Measurements from ENCODE around the gene CACFD1. TPM values are rescaled to one million over a fixed set of nuclear protein-coding genes. Genes with fewer than 3 reads are reported as not detected.

The CACFD1 gene
- total RNA-seq, 1 donor from 2014 or later, result 24.9 TPM

DNA sequence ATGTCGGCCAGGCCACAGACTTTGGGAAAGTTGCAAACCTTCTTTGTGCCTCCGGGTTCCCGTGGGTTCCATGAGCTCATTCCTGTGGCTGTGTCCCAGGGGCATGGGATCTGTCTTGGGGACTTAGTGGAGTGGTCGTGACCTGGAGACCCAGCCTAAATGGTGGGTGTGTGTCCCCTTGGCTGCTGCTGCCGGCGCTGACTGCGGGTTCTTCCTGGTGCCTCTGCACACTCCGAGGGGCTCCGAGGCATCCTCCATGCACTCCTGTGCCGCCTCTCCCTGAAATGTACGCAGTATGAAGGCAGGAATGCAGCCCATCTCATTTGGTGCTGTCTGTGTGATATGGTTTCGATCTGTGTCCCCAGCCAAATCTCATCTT is 40.1 kb downstream of the CACFD1 start:
- no peak for DNase-seq (ENCODE audit: low spot score)

DNA sequence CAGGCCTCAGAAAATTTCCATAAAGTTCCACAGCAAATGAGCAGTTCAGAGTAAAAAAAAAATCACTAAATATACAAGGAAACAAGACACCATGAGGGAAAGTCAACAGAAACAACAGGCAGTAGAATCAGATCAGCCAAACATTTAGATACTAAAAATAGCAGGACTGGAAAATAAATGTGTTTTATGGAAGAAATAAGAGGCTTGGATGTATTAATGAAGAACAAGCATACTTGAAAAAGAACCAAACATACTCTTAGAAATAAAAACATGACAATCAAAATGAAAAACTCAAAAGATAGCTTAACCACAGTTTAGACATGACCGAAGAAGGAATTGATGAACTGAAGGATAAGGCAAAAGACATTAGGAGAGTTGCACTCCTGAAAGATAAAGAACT is 42.3 kb downstream of the CACFD1 start:
- DNase-seq (ENCODE audit: low spot score), result no peak

DNA sequence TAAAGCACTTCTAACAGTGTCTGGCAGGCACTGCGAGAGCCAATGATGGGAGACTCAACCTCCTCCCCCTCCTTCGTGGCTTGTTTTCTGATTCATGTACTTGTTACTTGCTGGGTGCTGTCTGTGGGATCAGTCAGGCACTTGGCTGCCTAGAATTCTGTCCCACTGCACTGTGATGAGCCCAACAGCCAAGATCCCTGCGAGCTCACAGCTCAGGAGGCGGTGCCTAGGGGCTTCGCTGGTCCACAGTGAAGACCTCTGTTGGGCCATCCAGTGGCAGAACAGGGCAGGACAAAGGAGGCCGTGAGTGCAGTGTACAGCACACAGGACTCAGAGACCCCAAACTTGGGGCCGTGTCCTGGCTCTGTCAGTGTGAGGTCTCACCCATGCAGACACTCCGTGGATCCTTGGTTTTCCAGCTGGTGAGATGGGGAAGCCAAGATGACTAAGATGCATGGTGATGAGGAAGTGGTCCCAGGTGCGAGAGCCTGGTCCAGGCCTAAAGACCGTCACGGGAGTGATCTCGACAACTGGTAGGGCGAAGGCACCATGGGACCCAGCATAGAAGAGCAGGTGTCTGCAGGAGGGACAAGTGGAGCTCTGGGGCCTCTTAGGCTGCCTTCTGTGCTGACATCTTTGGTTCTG is 45.5 kb downstream of the CACFD1 start:
- no peak for DNase-seq (ENCODE audit: low spot score)

DNA sequence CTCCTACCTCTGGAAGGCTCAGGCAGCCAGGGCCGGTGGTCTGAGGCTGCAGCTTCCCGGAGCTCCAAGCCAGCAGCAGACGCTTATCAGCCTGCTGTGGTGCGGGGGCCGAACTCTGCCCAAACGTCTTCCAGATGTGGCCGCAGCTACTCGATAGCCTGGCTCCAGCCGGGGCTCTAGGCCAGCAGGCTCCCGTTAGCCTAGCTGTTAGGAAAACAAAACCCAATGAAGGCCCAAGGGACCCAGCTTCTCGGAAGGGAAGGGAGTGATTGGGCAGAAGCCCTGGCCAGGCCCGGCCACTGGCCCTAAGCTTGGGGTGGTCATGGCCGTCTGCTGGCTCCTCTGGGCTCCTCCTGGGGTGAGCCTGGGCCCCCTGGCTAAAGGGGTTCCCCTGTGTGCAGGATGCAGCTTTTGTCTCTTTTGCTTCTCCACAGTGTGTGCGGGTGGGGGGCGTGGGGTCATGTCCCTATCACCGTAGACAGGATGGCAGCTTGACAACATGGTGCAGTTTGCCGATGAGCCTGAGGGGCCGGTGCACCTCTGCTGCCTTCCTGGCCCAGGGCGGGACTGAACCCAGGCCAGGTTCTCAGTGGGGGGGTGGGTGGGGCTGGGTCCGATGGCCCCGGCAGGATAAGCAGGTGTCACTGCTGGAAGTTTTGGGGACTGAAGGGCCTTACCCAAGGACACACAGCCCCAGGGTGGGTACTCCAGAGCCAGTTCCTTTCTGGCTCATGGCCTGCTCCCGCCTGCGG is 46.3 kb downstream of the CACFD1 start:
- DNase-seq (ENCODE audit: low spot score), result no peak

DNA sequence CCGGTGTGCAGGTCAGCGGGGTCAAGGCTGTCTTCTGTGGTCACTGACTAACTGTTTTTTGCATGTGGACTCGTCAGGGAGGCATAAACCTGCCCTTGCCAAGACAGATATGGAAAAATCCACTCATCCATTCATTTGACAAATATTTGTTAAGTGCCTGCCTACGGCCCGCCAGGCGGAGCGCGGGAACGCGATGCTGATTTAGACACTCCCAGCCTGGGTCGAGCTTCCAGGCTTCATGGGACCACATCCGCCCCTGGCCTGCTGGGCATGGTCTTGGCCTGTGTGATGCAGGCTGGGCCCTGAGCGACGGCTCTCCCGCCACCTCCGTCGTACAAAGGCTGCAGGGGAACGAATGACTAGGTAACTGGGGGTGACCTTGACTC is 46.9 kb downstream of the CACFD1 start:
- DNase-seq (ENCODE audit: low spot score), result no peak

DNA sequence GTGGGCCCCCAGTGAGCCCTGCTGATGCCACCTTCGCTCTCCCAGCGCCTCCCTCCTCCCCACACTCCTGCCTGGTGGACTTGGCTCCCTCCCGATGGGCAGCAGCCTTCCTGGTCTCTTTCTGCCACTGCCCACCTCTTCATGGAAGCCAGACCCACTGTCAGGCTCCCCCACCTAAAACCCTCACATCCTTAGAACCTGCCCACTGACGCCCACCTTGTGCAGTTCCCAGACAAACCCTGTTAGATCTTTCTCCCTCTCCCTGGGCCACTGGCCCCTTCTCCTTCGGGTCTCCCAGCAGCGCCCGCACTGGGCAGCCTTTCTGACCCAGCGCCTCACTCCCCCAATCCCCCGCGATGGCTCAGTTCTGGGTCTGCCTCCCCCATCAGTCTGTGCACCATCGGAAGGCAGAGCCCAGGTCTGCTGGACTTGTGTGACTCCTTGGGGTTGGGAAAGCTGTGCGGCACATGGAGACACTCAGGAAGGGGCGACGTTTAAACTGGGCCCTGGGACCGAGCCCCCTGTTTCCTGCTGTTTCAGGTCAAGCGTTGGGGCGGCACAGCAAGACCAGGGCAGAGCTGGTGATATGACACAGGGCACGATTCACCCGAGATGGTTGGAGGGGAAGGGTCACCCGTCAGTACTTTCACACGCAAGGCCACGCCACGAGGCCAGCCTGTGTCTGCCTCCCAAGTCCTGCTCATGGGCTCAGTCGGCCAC is 47.6 kb downstream of the CACFD1 start:
- DNase-seq (ENCODE audit: low spot score), result no peak

DNA sequence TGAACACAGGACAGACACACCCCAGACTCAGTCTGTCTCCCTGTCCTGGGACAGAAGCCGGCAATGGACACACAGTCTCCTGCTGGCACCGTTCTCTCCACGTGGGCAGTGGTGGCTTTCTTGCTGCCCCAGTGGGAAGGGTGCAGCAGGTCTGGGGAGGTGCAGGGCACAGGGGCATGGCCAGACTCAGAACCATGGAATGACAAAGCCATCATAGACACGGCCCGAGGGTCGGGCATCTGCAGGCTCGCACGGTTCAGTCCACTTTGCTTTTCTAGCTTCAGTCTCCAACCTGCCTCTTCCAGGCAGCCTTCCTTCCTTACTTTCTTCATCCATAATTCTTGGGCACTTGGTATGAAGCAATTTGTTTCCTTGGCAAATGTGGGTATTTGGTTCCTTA is 48.3 kb downstream of the CACFD1 start:
- DNase-seq (ENCODE audit: low spot score), result no peak

DNA sequence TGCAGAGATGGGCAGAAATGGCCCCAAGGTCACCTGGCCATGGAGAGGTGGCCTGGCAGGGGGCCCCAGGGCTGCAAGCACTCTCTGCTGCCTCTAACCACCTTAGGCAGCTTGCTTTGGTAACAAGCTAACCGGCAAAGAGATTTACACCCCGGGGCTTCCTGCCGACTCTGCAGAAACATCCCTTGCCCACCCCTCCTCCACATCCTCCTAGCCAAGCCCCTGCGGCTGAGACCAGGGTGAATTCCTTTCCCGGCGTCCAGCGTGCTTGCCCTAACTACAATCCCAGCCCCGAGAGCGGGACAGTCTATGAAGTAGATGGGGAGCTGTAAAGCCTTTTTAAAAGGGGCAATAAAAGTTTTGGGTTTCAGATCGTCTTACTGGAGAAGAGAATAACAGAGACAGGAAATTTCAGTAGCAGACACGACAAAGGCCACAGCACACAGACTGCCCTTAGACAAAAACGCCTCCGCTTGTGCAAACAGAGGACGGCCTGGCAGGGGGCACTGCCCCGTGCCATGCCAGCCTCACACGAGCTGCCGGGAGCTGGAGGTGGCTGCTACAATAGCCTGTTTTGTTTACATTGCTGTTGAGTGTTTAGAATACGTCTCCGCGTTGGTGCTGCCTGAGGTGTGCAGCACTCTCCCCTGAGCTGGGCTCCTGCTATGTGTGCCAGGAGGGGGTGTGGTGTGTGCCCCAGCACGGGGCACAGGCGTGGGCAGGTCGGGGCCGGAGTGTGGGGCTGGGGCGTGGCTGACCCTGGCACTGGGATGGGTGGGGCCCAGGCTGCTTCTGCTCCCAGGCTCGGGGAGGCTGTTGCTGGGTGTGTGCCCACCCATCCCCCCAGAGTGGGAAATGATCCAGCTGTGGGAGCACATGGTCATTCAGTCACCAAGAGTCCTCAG is 49.7 kb downstream of the CACFD1 start:
- DNase-seq (ENCODE audit: low spot score), result no peak

DNA sequence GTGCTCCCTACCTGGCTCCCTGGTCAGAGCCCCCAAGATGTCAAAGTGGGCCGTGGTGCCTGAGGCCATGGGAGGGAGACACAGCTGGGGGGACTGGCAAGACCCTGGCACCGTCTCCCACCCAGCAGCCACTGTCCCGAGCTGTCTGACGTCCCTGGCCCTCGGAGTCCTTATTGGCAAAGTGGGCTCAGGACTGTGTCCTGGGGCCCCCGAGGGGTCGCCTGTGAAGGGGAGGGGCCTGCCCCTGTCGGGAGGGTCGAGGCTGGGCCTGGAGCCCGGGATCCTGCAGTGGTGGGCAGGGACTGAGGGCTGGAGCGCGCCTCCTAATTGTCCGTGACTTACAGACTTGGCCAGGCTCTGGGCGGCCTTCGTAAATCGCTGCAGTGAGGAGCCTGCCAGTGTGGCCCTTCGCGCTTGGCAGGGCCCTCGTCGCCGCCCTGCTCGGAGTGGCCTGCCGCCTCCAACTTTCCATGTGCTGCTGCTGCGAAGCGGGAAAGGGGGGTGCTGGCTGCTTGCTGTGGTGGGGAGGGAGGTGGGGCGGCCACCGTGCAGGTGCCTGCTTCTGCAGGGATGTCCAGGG is 51.2 kb downstream of the CACFD1 start:
- DNase-seq (ENCODE audit: low spot score), result no peak

DNA sequence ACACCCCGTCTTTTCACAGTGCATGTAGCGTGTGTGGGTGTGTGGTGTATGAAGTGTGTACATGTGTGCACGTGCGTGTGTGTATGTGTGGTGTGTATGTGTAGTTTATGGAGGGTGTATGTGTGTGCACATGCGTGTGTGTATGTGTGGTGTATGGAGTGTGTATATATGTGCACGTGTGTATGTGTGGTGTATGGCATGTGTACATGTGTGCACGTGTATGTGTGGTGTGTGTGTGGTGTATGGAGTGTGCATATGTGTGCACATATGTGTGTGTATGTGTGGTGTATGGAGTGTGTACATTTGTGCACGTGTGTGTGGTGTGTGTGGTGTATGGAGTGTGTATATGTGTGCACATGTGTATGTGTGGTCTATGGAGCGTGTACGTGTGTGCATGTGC is 51.8 kb downstream of the CACFD1 start:
- DNase-seq (ENCODE audit: low spot score), result no peak

DNA sequence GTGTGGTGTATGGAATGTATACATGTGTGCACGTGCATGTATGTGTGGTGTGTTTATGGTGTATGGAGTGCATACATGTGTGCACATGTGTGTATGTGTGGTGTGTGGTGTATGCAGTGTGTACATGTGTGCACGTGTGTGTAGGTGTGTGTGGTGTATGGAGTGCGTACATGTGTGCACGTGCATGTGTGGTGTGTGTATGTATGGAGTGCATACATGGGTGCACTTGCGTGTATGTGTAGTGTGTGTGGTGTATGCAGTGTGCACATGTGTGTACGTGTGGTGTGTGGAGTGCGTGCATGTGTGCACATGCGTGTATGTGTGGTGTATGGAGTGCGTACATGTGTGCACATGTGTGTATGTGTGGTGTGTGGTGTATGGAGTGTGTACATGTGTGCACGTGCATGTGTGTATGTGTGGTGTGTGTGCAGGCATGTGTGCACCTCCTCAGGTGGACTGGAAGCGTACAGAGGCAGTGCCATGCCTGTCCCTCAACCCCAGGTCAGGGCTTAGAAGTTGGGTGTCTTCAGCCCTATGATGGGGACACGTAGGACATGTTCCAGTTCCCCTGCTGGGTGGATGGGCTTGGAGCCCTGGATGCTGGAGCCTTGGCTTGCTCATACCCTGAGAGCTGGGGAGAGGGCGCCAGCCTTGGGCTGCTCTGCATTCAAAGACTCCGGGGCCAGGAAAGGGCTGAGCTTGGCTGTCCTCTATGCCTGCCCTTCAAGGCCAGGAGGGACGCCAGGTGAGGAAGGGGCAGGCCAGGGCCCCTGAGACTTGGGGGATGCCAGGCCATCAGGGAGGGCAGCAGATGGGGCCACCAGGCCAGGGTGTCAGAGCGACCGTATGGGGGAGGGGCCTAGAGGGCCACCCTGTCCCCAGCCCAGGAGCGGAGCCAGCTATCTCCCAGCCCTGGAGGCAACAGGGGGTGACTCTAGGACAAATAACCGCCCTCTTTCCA is 52.8 kb downstream of the CACFD1 start:
- no peak for DNase-seq (ENCODE audit: low spot score)

DNA sequence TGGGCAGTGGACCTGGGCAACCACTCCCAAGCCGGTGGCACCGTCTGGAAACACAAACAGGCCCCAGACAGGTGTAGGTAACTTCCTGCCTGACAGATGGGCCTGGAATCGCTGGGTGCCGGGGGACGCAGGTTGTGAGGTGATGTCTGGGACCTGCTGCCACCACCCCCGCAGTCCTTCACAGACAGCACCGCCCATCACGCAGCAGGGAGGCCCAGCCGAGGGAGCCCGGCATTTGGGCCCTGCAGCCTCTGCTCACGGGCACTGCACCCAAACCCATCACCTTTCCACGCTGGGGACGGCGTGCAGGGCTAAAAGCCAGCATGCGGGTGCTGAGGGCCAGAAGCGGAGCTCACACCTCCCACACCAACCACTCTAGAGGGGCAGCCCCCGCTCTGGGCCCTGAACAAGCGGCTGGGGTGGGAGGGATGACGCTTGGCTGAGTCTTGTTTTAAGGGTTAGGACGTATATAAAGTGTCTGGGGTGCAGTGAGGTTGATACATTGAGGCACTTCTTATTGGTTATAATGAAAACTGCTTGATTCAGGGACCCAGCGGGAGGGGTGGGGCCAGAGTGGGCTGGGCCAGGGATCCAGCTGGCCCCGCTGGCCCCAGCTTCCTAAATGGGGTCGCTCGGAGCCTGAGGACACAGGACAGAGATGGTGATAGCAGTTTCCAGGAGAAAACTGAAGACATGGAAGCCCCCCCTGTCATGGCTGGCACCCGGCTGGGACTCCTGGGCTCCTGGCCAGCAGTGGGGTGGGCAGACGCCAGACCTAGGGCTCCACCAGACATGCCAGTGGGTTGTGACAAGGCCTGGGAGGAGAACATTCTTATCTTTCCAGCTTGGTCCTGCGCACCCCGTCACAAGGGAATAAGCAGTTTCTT is 53.7 kb downstream of the CACFD1 start:
- no peak for DNase-seq (ENCODE audit: low spot score)

DNA sequence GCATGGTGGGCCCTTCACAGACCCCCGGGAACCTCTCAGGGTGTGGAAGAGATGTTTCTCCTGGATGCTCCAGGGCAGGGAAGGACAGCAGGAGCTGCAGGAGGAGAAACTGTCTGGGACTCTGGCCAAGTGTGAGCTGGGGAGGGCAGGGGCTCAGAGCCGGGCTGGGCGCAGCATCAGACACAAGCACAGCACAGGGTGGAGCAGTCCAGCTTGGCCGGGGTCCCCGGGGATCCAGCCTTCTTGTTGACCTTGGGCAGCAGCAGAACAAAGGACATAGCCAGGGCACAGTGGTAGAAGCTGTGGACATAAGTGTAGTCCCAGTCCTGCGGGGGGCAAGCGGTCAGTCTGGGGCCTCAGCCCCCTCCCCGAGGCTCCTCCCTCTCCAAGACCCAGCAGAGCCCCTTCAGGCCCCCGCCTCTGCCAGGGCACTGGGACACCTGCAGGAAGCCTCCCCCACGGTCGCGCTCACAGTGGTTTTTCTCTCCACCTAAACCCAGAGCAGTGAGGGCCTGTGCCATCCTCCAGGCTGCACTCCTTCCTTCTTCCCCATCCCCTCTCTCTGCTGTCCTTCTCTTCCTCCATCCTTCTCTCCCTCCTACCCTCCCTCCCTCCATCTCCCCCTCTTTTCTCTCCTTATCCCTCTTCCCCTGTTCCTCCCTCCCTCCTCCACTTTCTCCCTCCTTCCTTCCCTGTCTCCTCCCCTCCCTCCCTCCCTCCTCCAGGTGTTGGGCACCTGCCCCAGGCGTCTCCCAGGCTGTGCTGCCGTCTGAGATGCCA is 54.9 kb downstream of the CACFD1 start:
- no peak for DNase-seq (ENCODE audit: low spot score)

DNA sequence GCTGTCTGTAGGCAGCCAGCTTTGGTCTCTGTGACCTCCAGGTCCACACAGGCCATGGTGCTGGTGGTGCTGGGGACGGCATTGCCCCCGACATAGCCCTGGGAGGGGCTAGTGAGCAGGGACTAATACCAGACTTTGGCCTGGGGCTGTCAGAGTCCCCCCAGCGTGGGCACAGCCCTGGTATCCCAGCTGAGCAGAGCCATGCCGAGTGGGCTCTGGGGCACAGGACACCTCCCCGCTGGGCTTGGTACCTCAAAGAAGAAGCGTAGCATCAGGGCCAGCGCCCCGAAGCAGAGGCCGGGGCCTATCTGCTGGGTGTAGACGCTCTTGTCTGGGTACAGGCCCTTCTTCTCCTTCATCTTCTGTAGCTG is 55.4 kb downstream of the CACFD1 start:
- DNase-seq (ENCODE audit: low spot score), result no peak

DNA sequence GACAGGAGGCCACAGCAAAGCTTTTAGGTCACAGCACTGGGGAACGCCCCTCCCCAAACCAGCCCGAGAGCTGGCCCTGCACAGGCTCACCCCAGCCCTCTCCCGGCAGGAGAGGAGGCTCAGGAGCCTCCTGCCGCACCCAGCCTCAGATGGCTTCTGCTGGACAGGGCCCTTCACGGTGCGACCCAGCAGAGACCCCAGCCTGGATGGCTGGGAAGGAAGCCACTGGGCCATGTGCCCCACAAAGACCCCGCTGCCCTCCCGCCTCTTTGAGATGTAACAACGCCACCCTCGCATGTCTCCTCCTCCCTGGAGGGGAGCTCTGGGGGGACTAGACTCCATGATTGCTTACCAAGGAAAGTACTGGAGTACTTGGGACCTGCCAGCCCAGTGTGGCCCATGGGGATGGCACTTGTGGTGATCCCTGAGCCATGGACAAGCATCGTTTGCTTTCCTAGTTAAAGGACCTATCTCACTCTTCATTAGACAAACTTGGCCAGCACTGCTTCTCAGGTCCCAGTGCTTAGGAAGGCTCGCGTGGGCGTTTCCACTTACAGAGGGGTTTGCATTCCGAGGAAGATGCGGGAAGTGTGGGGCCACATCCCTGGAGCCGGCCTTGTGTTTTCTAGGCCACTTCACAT is 56.0 kb downstream of the CACFD1 start:
- no peak for DNase-seq (ENCODE audit: low spot score)

DNA sequence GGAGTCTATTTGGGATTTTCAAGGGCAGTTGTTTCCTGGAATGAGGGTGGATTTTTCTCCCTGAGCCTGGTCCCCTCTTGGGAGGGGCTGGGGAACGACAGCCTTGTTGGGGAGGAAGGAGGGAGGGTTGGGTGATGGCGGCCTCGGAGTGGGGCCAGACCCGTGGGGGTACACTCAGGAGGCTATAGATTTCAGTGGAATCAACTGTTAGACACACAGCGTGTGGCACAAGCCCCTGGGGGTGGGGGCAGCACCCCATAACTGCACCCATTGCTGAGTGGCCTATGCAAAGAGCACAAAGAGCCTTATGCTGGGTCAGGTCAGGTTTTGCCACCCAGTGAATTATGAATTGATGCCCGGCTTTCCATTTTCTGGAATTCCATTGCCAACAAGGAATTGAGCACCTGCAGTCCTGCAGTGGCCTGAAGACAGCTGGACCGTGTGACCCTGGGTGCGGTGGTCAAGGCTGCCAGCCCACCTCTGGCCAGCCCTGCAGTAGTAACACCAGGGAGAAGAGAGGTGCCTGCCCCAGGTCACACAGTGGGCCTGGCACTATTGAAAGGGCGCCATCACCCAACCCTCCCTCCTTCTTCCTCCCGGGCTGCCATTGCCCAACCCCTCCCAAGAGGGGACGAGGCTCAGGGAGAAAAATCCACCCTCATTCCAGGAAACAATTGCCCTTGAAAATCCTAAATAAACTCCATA is 56.6 kb downstream of the CACFD1 start:
- no peak for DNase-seq (ENCODE audit: low spot score)

DNA sequence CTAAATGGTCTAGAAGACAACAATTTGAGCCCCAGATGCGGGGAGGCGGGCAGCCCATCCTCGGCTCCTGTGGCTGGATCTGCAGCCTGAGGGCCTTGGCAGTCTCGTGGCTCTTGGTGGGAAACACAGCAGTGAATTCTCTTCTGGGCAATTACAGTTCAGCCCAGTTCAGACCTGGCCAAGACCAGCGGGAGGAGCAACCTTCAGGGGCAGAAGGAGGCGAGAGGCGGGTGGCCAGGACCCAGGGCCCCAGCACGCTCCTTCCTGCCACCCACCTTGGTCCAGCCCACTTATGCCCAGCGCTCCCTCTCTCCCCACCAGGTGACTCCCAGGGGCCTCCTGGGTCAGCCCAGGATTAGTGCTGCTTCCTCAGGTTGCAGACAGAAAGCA is 57.2 kb downstream of the CACFD1 start:
- no peak for DNase-seq (ENCODE audit: low spot score)

DNA sequence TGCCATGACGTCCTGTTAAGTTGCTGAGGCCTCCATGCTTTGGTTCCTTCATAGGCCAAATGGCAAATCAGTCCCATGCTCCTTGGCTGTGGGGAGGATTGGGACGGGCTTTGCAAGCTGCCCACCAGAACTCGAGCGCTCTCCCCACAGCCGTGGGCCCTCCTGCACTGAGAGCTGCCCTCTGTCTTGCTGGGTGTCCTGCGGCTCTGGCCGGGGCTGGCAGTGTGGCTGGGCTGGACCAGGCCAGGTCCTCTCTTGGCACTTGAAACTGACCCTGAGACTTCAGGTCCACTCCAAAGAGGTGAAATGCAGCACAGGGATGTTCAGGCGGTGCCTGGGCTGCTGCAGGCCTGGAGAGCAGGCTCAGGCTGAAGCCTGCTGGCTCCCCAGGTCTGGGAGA is 57.9 kb downstream of the CACFD1 start:
- DNase-seq (ENCODE audit: low spot score), result no peak

Measured in ureter (tissue), 1 donor.